Suppressor macrophage (primary cell): ENCODE measurements around the gene OR13F1.
"Not testable (repeated sequence)": the region's sequence is repeated elsewhere in the genome, so short reads cannot be mapped to it uniquely, and the experiment has no call there.

Source experiments
- DNase-seq, 4 experiments: peaks; one replicate each; pipeline ENCODE4 v3.0.0-alpha.2; 2020 to 2022
- total RNA-seq, 17 experiments: gene quantifications; one replicate each; lab custom pipeline; 2026; ENCODE audit warnings: mixed read lengths in 6 of 17, inconsistent platforms in 3 of 17; lab: John Stamatoyannopoulos, UW

Gene OR13F1, protein sequence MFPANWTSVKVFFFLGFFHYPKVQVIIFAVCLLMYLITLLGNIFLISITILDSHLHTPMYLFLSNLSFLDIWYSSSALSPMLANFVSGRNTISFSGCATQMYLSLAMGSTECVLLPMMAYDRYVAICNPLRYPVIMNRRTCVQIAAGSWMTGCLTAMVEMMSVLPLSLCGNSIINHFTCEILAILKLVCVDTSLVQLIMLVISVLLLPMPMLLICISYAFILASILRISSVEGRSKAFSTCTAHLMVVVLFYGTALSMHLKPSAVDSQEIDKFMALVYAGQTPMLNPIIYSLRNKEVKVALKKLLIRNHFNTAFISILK
- total RNA-seq = 0 to 0.88 (median 0) reads per million in 17 experiments

DNA sequence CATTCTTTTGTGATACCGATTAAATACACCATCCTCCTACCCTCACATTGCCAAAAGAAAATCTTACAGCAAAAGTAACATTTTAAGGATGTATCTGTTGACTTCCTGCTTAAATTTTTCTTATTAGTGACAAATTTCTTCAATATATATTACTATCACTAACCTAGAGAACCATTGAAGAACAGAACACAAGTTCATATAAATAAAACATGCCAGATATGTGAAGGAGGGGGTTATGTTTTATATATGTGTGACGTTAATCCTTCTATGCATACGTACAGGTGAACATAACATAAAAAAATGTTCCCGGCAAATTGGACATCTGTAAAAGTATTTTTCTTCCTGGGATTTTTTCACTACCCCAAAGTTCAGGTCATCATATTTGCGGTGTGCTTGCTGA, at the start of gene OR13F1:
Gene OR13F1, plus strand, starts transcription at position 301 of the 400 bp plus-strand sequence. Its CDS starts 0 bp downstream, at position 301.
- DNase-seq = no peak

DNA sequence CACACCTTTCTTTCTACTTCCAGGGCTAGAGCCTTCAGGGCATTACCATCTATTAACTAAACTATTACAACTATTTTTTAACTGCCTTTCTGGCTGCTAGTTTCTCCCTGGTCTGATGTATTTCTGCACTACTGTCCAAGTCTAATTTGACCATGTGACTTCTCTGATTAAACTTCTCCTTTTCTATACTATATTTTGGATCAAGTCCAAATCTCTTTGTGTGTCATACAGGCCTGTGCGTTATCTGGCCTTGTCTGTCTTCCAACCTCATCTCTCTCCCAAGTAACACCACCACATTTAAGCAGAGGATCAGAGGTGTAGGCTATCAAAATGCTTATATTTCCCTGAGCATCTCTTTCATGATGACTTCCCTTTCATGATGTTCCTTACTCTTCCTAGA, 47.2 kb upstream of the OR13F1 start:
- peak in 2 of 4 experiments; percentile 16 to 19 for DNase-seq

DNA sequence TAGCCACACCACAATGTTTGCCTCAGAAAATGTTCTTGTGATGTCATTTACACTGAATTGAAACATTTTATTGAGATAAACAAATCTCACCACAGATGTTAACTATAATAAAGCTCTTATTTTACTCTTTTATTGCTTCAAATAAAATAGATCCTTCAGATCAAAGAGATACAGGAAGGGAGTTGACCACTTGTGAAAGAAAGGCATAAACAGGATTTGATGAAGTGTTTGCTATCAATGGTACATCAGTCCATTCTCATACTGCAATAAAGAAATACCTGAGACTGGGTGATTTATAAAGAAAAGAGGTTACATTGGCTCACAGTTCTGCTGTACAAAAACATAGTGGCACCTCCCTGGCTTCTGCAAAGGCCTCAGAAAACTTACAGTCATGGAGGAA, 40.2 kb upstream of the OR13F1 start:
- DNase-seq = no peak

DNA sequence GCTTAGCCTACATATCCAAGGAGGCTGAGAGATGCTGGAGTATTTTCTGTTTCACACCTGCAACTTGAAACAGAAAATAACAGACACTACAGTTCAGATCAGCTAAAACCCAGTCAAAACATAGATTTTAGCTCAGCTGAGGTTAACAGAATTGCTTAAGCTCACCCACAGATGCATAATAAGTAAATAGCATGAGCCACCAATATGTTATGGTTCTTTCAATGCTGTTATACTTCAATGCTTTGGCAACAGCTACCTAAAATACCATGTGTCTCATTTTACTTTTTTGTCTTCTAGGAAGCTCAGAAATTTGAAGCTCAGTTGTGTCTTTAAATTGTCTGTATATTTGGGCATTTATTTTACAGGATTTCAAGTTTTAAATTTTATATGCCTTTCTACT, 35.8 kb upstream of the OR13F1 start:
- no peak for DNase-seq

DNA sequence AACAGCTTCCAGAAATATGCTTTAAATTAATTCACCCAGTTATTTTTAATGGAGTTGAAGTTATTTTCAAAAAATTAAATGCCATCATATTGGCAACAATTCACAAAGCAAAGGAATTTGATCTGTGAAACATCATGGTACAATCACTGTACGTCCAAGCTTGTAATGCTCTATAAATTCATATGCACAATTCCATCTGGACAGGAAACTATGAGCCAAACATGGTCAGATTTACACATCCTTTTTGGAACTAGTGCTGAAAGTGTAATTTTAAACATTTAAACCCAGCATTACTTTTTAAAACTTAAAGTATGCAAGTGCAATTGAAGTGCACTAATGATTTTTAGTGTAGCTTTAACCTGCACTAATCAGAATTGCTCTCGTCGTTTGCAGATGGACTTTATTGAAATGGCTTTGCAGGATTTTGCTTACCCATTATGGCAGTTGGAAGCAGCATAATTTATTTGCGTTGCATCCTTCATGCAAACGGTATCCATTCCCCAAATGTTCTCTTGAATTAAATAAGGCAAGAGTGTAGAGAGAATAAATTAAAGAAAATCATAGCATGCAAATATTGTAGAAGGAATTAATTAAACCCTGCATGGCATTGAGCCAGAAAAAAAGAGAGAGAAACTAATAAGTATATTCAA, 21.0 kb upstream of the OR13F1 start:
- DNase-seq = no peak

DNA sequence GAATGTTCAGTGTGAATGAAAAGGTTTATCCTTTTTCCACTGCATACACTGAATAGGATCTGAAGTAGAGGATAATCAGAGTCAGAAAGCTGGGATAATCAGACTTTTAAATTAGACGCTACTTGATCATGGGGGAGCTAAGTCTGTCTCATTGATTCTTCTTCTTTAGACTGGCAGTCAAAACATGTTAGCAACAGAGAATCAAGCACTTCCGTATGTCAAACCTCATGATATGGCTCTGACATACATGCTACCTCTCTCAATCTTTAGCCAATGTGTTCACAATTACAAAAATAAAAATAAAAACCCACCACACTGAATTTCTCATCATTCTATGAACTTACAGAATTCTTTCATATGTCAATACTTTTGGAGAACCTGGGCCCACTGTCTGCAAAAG, 19.0 kb upstream of the OR13F1 start:
- no peak for DNase-seq

DNA sequence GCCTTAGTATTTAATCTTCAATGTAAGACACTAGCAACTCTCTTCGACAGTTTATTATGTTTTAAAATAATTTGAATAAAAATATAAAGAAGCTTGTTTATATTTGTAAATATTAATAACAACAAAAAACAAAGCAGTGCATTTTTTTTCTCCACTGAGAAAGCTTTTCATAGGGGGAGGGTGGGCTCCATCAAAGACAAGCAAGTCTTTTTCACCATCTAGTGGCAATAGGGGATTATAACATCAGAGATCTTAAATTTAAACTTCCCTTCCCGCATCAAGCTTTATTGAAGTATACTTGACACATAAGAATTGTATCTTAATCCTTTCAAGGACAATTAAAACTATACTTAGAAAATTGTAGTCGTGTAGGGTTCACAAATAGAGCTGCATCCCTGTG, 9.3 kb upstream of the OR13F1 start:
- DNase-seq = no peak

DNA sequence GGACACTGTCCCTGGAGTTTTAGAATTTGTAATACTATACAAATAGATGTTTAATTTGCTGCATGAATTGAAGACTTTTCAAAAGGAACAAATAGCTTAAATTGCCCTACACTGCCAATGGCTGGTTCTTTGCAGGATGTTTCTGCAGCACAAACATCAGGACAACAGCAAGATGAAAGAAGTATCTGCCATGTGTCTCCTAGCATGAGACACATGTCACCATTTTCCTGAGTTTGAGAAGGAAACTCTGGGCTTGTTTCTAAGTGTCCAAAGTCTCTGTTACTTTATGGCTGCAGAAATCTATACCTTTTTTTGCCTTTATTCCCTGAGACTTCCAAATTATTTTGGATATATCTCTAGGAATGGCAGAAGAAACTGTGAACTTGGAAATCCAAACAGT, 623 bp upstream of the OR13F1 start:
- no peak for DNase-seq

DNA sequence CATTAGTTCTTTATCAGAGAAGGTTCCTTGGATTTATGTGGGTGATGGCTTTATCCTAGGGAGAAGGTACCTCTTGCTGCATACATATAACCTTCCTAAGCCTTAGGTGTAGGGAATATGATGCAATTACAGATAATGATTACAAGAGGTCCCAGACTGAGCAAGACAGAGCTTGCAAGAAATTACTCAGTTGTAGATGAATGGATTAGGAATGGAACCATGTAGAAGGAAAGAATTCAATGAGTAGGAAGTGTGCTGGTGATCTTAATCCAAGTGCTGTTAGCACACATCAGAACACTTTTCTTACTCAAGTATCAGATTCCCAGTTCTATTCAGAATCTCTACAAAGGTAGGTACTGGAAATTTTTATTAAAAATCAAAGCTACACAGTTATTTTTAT, 2.5 kb downstream of the OR13F1 start:
- DNase-seq = no peak

DNA sequence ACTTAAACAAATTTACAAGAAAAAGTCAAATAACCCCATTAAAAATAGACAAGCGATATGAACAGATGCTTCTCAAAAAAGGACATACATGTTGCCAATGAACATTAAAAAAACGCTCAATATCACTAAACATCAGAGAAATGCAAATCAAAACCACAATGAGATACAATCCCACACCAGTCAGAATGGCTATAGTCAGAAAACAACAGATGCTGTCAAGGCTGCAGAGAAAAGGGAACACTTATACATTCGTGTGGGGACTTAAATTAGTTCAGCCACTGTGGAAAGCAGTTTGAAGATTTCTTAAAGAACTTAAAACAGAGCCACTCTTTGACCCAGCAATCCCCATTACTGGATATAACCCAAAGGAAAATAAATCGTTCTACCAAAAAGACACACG, 10.8 kb downstream of the OR13F1 start:
- DNase-seq = no peak

DNA sequence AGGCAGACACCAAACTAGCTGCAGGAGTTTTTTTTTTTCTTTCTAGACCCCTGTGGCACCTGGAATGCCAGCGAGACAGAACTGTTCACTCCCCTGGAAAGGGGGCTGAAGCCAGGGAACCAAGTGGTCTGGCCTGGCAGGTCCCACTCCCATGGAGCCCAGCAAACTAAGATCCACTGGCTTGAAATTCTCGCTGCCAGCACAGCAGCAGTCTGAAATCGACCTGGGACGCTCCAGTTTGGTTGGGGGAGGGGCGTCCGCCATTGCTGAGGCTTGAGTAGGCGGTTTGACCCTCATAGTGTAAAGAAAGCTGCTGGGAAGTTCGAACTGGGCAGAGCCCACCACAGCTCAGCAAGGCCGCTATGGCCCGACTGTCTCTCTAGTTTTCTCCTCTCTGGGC, 16.2 kb downstream of the OR13F1 start:
- not testable (repeated sequence) for DNase-seq

DNA sequence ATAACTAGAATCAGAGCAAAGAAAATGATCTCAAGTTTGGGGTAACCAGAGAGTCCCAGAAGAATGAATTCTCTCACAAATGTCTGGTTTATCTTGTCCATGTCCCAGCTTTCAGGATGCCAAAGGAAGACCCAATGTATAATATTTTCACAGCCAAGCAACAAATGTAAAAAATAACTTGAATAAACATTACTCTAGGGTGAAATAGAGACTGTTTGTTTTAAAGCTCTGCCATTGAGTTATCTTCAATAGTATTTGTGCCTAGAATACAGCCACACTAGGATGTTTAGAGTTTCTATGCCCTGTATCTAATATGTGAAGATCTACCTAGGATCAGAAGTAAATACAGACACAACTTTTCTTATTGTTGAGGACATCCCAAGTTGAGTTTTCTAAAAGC, 23.0 kb downstream of the OR13F1 start, which contains the start of gene OR13C4:
Gene OR13C4, minus strand, starts transcription at position 101 of the 400 bp plus-strand sequence. Its CDS starts 0 bp downstream, at position 101.
- no peak for DNase-seq

DNA sequence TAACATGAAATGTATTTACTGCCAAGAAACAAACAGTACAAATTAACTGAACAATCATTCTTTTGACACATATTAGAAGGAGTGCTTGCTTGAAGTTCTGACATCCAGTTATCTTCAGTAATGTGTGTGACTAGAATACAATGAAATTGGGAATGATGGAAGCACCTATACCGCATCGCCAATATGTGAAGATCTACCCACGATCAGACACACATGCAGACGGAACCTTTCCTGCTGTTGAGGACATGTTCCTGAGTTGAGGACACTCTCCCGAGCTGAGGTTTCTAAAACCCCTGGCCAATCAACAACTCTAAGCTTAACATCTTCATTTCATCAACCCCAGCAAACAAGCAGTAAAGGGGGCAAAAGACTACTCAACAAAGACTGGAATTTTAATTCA, 32.7 kb downstream of the OR13F1 start, which contains the start of gene OR13C3:
Gene OR13C3, minus strand, starts transcription at position 101 of the 400 bp plus-strand sequence. CDS start 133 bp downstream, outside the sequence.
- DNase-seq = no peak

DNA sequence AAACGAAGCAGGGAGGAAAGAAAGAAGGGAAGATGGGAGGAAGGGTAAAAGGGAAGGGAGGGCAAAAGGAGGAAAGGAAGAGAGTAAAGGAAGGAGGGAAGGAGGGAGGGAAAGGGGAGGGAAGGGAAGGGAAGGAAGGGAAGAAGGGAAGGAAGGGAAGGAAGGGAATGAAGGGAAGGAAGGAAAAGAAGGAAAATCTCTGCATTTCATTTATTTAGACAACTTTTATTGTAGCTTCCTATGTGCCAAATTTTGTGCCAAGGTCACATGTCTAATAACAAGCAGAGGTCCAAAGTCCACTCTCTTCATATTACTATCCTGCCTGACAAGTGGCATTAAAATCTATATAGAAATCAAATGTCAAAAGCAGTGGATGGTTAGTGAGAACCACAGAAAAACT, 35.2 kb downstream of the OR13F1 start:
- DNase-seq = no peak

DNA sequence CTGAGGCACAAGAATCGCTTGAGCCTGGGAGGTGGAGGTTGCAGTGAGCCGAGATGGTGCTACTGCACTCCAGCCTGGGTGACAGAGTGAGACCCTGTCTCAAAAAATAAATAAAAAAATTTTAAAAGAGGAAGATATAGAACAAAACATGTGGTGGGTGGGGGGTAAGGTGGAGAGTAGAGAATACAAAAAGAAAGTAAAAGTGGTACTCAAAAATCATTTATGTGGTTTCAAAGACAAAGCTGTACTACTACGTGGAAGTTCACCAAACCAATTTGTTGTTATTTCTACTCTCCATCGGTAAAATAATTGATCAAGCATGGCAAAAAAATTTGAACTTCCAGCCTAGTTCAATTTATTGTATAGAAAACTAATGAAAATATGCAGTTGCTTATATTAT, 40.6 kb downstream of the OR13F1 start:
- no peak for DNase-seq

DNA sequence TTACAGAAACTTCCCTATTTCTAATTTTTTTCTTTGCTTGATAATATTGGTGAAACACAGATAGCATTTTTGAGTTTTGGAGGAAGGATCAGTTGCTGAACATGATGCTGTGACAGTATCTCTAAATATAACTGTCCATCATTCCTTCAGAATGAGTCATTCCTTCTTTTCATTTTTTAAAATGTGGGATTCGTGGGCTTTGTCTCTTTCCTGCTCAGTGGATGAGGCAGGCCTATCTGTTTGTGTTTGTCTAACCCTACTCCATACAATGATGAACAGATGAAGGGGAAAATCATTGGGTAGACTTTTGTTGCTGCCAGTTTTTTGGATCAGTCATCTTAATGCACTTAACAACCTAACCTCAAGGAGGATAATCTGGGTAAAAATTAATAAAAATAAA, 49.2 kb downstream of the OR13F1 start:
- DNase-seq = no peak
